GM23338 (cell line): Measurements from ENCODE around the gene F3. TPM values are rescaled to one million over a fixed set of nuclear protein-coding genes. Genes with fewer than 3 reads are reported as not detected.

Experiments
- ATAC-seq: fragments of 200-7000 bp; cut with Tn5 transposase; 3 replicates; pipeline ENCODE4 v1.9.1; 2020
- DNase-seq: peaks from one replicate; pipeline ENCODE4 v3.0.0-alpha.2; 2015; ENCODE audit warnings: low spot score
- H2AFZ ChIP-seq: fragments of 200-600 bp; sonication (generic); 2 replicates; pipeline ENCODE4 v1.8.0; 2016; ENCODE audit warnings: antibody characterized with exemption, mild to moderate bottlenecking, moderate library complexity
- H3F3A ChIP-seq: fragments of 200-600 bp; sonication (generic); replicated peaks from 2 replicates; pipeline ENCODE4 v1.8.0; 2017; ENCODE audit warnings: antibody characterized with exemption, mixed run types, low read depth
- H3K27ac ChIP-seq: fragments of 200-600 bp; sonication (generic); 2 replicates; pipeline ENCODE4 v1.6.1; 2016; ENCODE audit warnings: low read depth
- H3K27me3 ChIP-seq: fragments of 200-600 bp; sonication (generic); 2 replicates; pipeline ENCODE4 v1.8.0; 2016; ENCODE audit warnings: mild to moderate bottlenecking, mixed run types, moderate library complexity; ENCODE audit not compliant: insufficient read depth
- H3K36me3 ChIP-seq: fragments of 200-600 bp; sonication (generic); 2 replicates; pipeline ENCODE4 v1.8.0; 2016; ENCODE audit warnings: mild to moderate bottlenecking; ENCODE audit not compliant: insufficient read depth
- H3K4me1 ChIP-seq: fragments of 200-600 bp; sonication (generic); 2 replicates; pipeline ENCODE4 v1.8.0; 2016; ENCODE audit warnings: mild to moderate bottlenecking, moderate library complexity; ENCODE audit not compliant: insufficient read depth
- H3K4me2 ChIP-seq: fragments of 200-600 bp; sonication (generic); 2 replicates; pipeline ENCODE4 v1.7.1; 2017; ENCODE audit warnings: mixed run types
- H3K4me3 ChIP-seq: fragments of 200-600 bp; sonication (generic); 2 replicates; pipeline ENCODE4 v1.6.1; 2016; ENCODE audit warnings: mixed run types
- H3K79me2 ChIP-seq: fragments of 200-600 bp; sonication (generic); replicated peaks from 2 replicates; pipeline ENCODE4 v1.8.0; 2017; ENCODE audit warnings: mild to moderate bottlenecking; ENCODE audit not compliant: insufficient read depth
- H3K9me2 ChIP-seq: fragments of 200-600 bp; sonication (generic); 2 replicates; pipeline ENCODE4 v1.8.0; 2017; ENCODE audit not compliant: insufficient read depth
- H4K20me1 ChIP-seq: fragments of 200-600 bp; sonication (generic); replicated peaks from 2 replicates; pipeline ENCODE4 v1.8.0; 2017; ENCODE audit warnings: mild to moderate bottlenecking; ENCODE audit not compliant: insufficient read depth
- H3K27ac Mint-ChIP-seq: 2 replicates; pipeline ENCODE4 v1.8.0; 2020; ENCODE audit warnings: inconsistent platforms, mild to moderate bottlenecking, moderate library complexity, mixed read lengths
- H3K27me3 Mint-ChIP-seq: 3 replicates; pipeline ENCODE4 v1.8.0; 2022; ENCODE audit warnings: low read depth, mild to moderate bottlenecking, moderate library complexity, mixed read lengths, inconsistent platforms; ENCODE audit not compliant: insufficient read depth, poor library complexity
- H3K36me3 Mint-ChIP-seq: 3 replicates; pipeline ENCODE4 v1.8.0; 2021; ENCODE audit warnings: low read depth, mild to moderate bottlenecking, inconsistent platforms, moderate library complexity, mixed read lengths
- H3K4me1 Mint-ChIP-seq: 3 replicates; pipeline ENCODE4 v1.8.0; 2020; ENCODE audit warnings: mild to moderate bottlenecking, inconsistent platforms, mixed read lengths
- H3K4me3 Mint-ChIP-seq: 3 replicates; pipeline ENCODE4 v1.8.0; 2021; ENCODE audit warnings: moderate library complexity, mild to moderate bottlenecking, inconsistent platforms, mixed read lengths
- H3K9me3 Mint-ChIP-seq: 3 replicates; pipeline ENCODE4 v1.8.0; 2020; ENCODE audit warnings: moderate library complexity, mild to moderate bottlenecking, inconsistent platforms, mixed read lengths
- CREB1 ChIP-seq: fragments of 250-450 bp; sonication (Bioruptor Pico); IDR thresholded peaks from 2 replicates; pipeline ENCODE4 v1.5.0; 2020; ENCODE audit warnings: low read depth, mild to moderate bottlenecking, moderate library complexity
- CTCF ChIP-seq, 2 experiments: fragments of 200-600 bp in 1 of 2; sonication (generic) in 1 of 2; conservative IDR thresholded peaks; 2 replicates each; pipeline versions ENCODE4 v1.5.1 to v1.6.1; 2016 to 2017; ENCODE audit warnings: antibody characterized with exemption in 2 of 2, low read depth in 2 of 2, mild to moderate bottlenecking in 2 of 2, moderate library complexity in 1 of 2
- ETS1 ChIP-seq: IDR thresholded peaks from 2 replicates; pipeline ENCODE4 v1.6.1; 2016; ENCODE audit warnings: antibody characterized with exemption
- NANOG ChIP-seq: IDR thresholded peaks from 2 replicates; pipeline ENCODE4 v1.6.1; 2016; ENCODE audit warnings: antibody characterized with exemption, borderline replicate concordance
- POLR2AphosphoS5 ChIP-seq: IDR thresholded peaks from 2 replicates; pipeline ENCODE4 v1.6.1; 2016; ENCODE audit warnings: antibody characterized with exemption, low read depth
- REST ChIP-seq: IDR thresholded peaks from one replicate; pipeline ENCODE4 v1.6.1; 2018; ENCODE audit warnings: antibody characterized with exemption; ENCODE audit not compliant: unreplicated experiment
- STAT1 ChIP-seq: IDR thresholded peaks from one replicate; pipeline ENCODE4 v1.6.1; 2016; ENCODE audit warnings: antibody characterized with exemption; ENCODE audit not compliant: unreplicated experiment
- ZNF114 ChIP-seq: fragments of 250-450 bp; sonication (Bioruptor Pico); IDR thresholded peaks from 2 replicates; pipeline ENCODE4 v1.5.0; 2020; ENCODE audit warnings: mild to moderate bottlenecking, moderate library complexity
- ZNF462 ChIP-seq: fragments of 250-450 bp; sonication (Bioruptor Pico); IDR thresholded peaks from 2 replicates; pipeline ENCODE4 v1.5.0; 2020; ENCODE audit warnings: mild to moderate bottlenecking, moderate library complexity
- polyA plus RNA-seq: library from polyadenylated mRNA; unstranded; fragments of >200 nt; fragmentation: Nextera tagmentation; extraction: Ambion mirVana; gene quantifications from 2 replicates; pipeline ENCODE4 v1.2.1, GENCODE V29; 2016
- total RNA-seq: library from RNA; depleted of rRNA; stranded (reverse); fragments of >200 nt; shearing (Covaris generic); gene quantifications from 2 replicates; pipeline ENCODE4 v1.2.3, GENCODE V29; 2014

F3 gene
- total and polyA plus RNA-seq, 2 experiments from 2014 or later = 6.9 to 9.7 TPM

GRCh38 chr1:94562519-94563260, 21.1 kb upstream of the F3 start:
- TF ChIP-seq ETS1 = no peak
- TF ChIP-seq CREB1 = no peak
- no peak for TF ChIP-seq POLR2AphosphoS5
- no peak for TF ChIP-seq ZNF462 (CRISPR knock-in tag)
- no peak for TF ChIP-seq CTCF (conservative IDR thresholded peaks at IDR 0.05; ENCODE audit: low read depth in 2 of 2)
- no peak for TF ChIP-seq STAT1
- TF ChIP-seq REST = no peak
- no peak for TF ChIP-seq ZNF114 (CRISPR knock-in tag)
- no peak for TF ChIP-seq NANOG
- Histone ChIP-seq H3K27me3 (no peaks in the 10 kb centered on the region), H3F3A (no peaks in the 10 kb centered on the region), H3K36me3 (no peaks in the 10 kb centered on the region), H3K4me1 (no peaks in the 10 kb centered on the region), H3K27ac (no peak overlapping the region), H3K9me2 (no peaks in the 10 kb centered on the region), H4K20me1 (no peaks in the 10 kb centered on the region), H3K4me2 (no peak overlapping the region), H2AFZ (0 out of 2 replicates have a peak overlapping the region, but pooled peaks have one; percentile 38), H3K79me2 (no peaks in the 10 kb centered on the region), H3K4me3 (no peak overlapping the region)
- Mint-ChIP-seq H3K27ac (no peak overlapping the region), H3K36me3 (no peaks in the 10 kb centered on the region; the same call in 2 of the 3 replicates), H3K9me3 (no peaks in the 10 kb centered on the region), H3K27me3 (no peaks in the 10 kb centered on the region), H3K4me1 (no peaks in the 10 kb centered on the region; the same call in 1 of the 3 replicates), H3K4me3 (no peak overlapping the region)
- DNase-seq = no peak
- ATAC-seq = no peak
